Middle frontal gyrus (tissue), 1 donor: Measurements from ENCODE around the gene JAKMIP1.

Experiments used
- DNase-seq: peaks from one replicate; pipeline ENCODE4 v3.0.0-alpha.2; 2015; ENCODE audit warnings: low spot score; ENCODE audit errors: extremely low spot score

Gene JAKMIP1

GRCh38 chr4:6200011-6200921 lies at the start of gene JAKMIP1:
JAKMIP1 (minus strand) TSS chr4:6200549; CDS start chr4:6112850, 87,699 bp downstream.
- DNase-seq, result peak; percentile 59

DNA sequence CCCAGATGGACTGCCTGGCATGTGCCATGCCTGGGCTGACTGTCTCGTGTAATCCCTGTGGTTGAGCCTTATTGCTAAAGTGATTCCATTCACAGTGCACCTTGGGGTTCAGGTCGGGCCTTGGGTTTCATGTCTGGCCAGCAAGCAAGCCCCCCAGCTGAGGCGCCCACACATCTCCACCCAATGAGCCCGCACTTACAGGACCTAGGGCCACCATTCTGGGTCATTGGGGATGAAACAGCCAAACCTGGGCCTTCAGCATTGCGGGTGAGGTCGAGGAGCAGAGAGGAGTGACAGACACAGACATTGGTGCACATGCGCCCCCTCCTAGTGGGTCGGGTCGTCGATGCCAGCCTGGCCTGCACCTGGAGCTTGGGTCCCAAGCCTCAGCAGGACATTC lies 48.0 kb upstream of the JAKMIP1 start:
- no peak for DNase-seq

- DNase-seq, result no peak
Measured at GRCh38 chr4:6246170-6246634, 45.9 kb upstream of the JAKMIP1 start.

DNA sequence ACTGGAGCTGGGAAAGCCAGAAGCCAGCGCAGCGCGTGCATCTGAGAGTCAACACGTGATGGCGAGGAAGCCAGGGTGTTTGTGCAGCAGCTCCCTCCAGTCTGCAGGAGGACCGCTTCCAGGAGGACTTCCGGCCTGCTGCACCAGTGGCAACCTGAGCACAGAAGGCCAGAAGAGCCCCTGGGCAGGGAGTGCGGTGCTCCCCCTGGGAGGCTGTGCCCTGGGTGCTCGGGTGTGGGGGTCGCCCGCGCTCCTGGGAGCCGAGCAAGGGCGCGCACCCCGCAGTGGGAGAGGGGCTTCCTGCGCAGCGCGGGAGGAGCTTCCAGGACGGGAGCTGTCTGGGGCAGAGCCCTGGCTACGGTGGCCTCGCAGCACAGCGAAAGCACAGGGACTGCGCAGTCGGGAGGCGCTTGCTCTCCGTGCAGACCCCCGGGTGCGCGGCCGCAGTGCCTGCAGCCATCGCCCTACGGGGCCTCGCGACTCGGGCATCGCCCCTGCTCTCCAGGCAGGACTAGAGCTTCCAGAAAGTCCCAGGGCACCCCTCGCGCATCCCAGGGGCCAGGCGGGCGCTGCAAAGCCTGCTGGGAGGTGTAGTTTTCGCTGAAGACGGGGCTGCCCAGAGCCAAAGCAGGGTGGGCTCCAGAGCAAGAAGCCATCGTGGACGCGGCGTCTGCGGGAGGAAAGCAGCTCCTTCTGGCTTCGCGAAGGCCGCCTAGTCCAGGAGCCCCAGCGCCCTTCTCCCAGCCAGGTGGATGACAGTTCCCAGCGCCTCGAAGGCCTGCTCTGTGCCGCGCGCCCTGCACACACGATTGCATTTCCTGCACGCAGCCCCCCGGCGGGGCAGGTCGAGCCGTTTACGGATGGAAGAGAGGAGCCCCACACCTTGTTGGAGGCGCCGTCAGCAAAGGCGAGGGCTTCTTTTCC lies 45.2 kb upstream of the JAKMIP1 start:
- peak; percentile 61 for DNase-seq

- no peak for DNase-seq
Measured at GRCh38 chr4:6242271-6243029, 42.1 kb upstream of the JAKMIP1 start.

DNA sequence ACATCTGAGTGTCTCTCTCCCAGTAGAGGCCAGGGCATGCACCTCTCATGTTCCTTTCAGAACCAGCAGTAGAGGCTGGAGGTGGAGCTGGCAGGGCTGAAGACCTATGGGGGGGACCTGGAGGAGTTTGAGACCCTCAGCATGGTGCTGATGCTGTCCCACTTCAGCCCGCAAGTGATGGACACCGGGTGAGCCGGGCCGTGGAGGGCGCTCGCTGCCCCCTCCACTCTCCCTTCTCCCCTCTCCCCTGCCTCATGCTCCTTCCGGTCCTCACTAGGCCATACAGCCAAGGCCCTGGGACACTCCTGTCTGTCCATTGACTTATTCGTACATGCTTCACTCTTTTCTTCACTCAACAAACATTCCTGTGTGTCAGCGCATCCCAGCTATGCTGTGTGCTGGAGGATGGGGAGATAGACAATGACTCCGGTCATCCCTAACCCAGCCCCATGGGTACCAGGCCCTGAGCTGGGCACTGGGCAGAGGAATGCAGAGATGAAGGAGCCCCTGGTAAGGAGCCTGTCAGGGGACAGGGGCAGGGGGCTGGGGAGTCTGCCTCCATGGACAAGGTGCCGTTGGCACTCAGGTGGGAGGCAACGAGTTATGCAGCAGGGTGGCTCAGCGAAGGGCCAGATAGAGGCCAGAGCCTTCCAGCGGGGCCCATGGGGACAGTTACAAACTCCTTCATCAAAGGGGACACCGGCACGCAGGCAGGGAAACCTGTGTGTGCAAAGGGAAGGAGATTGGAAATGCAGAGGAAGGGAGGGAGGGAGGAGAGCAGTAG lies 40.9 kb upstream of the JAKMIP1 start:
- no peak for DNase-seq

GRCh38 chr4:6239968-6240367 lies 39.6 kb upstream of the JAKMIP1 start:
- DNase-seq, result no peak

DNA sequence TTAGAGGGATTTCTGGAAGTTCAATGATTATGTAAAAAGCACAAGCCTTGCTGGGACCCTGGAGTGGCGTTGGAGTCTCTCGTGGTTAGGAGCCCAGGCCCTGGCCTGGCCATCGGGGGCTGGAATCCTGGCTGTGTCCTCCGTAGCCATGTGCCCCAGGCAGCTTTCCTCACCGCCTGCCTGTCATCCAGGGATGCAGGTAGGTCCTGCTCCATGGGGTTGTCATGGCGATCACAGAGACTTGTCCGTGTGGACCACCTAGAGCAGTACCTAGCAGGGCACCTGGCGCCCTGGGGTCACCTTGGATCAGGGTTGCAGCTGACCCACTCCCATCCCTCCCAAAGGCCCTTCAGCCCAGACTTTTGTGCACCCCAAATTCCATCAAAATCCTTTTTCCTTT lies 39.1 kb upstream of the JAKMIP1 start:
- no peak for DNase-seq

- no peak for DNase-seq
Measured at GRCh38 chr4:6236816-6237390, 36.6 kb upstream of the JAKMIP1 start.

GRCh38 chr4:6235901-6236640 lies 35.7 kb upstream of the JAKMIP1 start:
- no peak for DNase-seq

- no peak for DNase-seq
Measured at GRCh38 chr4:6235012-6235411, 34.7 kb upstream of the JAKMIP1 start.

- no peak for DNase-seq
Measured at GRCh38 chr4:6233929-6234328, 33.6 kb upstream of the JAKMIP1 start.

DNA sequence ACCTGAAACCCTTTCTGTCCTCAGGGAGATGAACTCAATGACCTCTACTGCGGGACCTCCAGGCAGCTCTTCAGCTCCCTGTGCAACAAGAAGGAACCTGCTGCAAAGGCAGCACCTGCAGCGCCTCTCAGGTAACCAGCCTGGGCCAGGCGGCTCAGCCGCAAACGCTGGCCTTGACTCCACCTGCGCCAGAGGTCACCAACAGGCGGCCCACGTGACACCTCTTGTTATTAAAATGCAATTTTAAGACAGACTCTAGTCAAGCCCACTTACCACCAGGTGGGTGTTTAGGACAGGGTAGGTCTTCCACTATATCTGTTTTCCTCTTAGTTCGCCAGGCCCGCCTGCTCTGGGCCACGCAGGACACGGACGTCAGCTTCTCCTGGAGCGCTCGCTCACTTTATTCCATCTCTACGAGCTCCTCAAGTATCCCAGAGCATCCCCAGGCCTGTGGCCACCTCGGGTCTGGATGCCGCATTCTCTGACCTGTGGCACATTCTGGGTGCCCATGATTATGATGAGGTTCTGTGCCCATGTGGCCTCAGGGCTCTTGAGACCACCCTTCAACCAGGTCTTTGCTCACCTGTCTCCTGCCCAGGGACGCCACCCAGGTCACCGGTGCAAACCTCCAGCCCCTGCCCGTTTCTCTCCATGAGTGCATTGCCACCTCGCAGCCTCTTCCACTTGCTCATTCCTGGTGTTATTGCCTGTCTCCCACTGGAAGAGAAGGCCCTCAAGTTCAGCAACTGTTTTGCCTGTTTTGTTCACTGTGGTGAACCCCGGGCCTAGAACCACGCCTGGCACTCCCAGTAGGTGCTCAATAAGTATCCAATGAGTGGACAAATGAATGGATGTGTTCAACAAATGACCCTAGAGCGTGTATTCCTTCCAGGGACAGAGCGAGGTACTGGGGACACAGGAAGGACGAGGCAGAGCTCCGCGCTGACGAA lies 32.8 kb upstream of the JAKMIP1 start:
- no peak for DNase-seq

DNA sequence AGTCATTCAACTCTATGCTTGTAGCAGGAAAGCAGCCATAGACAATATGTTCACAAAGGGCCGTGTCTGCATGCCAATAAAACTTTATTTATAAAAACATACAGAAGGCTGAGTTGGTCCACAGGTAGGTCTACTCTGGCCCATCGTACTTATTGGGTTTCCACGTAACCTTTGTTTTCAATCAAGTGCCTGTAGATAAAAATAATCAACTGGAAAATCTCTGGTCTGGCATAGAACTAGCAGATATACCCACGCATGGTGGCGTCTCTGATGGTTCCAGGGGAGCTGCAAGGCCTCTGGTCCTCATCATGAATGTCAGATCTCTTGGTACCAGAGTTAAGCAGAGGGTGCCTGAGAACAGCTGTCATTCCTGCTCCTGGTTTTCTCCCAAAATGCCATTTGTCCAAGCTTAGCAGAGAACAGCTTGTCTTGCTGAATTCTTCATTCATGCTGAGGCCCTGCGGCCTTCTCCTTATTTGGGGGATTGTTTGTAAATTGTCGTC lies 31.4 kb upstream of the JAKMIP1 start:
- DNase-seq, result no peak

DNA sequence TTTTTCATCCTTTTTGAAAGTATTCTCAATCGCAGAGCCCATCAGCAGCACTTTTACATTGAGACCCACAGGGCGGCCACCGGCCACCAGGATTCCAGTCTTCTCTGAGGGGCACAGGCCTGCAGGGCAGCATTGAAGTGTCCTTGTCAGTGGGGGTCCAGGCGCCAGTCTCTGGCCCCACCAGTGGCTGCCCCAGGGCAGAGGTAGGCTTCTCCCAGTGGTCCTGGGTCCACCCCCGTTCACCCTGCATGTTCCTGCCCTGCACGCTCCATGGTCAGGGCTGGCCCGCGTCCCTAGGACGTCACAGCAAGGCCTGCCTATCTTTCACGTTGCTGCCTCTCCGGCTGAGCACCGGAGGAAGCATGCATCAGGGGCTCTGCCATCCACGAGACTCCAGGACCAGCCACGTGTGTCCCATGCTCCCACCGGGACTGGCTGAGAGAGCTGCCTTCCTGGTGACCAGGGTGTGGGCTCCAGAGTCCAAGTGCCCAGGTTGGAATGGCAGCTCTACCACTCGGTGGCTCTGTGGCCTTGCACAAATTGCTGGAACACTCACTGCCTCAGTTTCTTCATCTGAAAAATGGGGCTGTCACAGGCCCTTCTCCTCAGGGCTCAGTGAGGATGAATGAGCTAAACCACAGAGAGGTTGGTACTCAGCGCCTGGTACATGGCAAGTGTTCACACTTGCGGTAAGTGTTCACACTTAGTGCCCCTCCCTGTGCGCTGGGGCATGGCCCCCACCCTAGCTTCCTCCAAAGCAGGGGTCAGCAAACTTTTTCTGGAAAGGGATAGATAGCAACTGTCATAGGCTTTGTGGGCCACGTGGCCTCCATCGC lies 30.7 kb upstream of the JAKMIP1 start:
- no peak for DNase-seq

DNA sequence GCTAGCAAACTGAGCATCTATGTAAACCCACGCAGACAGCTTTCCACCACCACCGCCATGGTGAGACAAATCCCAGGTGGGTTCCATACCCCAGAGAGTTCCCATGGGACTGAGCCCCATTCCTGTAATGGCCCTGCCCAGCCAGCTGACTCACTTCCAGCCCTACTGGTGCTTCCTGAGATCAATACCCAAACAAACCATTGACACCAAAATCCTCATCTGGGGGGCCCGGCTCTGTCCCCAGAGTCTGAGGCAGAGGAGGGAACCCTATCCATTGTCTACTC lies 30.1 kb upstream of the JAKMIP1 start:
- no peak for DNase-seq
